GM18907 (cell line): ENCODE data around the gene GFOD2.
A peak's percentile ranks its signal among the peaks of the same experiment; 100 is the strongest.

Source experiments
- ATAC-seq: cut with Tn5 transposase; IDR thresholded peaks from one replicate; pipeline ENCODE4 v1.9.1; 2021; ENCODE audit warnings: mild to moderate bottlenecking, moderate library complexity; ENCODE audit not compliant: unreplicated experiment

Gene GFOD2

DNA sequence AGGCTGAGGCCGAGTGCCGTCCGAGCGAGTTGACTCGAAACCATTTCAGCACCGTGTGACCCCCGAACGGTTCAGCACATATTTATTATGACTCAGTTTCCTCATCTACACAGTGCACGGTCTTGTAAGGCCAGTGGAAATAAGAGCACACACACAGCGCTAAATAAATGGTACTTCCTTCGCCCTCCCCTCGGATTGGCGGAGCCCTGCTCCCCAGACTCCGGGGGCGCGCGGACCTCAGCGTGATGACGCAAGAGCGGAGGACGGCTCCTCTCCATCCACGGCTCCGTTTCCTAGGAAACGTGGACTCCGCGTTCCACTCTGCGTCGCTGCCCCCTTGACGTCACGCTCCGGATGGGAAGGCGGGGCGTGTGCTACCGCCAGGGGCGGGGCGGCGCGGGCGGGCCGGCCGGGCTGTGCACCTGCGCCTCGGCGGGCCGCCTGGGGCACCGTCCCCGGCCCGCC, 58.5 kb downstream of the GFOD2 start, which contains the start of gene PARD6A:
PARD6A (plus strand) TSS at position 397 of the 465 bp plus-strand sequence. CDS start 79 bp downstream, outside the sequence.
- ATAC-seq: peak; percentile 75

- peak; percentile 58 for ATAC-seq
Measured at GRCh38 chr16:67659675-67660563, 59.2 kb downstream of the GFOD2 start, which contains the start of gene ACD. Gene ACD (minus strand): TSS chr16:67660260. CDS start chr16:67660220, 40 bp downstream.

GRCh38 chr16:67658849-67659674, 60.1 kb downstream of the GFOD2 start:
- ATAC-seq: no peak

GRCh38 chr16:67657751-67658518, 61.2 kb downstream of the GFOD2 start:
- ATAC-seq: no peak

DNA sequence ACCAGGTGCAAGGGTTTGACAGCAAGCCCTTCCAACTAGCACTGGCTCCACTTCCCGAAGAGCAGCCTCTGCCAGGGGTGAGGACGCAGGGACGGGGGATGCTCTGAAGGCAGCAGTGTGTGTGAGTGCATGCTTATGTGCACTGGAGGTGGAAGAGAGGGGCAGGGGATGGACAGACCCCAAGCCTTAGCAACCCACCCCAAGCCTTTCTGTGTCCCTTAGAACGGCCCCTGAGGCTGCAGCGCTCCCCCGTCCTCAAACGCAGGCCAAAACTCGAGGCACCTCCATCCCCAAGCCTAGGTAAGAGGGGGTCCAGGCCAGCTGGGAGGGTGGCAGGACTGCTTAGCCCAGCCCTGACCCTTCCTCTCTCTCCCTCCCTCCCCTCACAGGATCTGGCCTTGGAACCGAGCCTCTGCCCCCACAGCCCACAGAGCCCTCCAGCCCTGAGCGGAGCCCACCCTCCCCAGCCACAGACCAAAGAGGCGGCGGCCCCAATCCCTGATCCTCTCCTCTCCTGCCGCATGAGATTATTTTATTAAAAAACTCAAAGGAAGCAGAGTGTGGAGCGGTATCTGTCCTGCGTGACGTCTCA, 62.0 kb downstream of the GFOD2 start:
- ATAC-seq: no peak

DNA sequence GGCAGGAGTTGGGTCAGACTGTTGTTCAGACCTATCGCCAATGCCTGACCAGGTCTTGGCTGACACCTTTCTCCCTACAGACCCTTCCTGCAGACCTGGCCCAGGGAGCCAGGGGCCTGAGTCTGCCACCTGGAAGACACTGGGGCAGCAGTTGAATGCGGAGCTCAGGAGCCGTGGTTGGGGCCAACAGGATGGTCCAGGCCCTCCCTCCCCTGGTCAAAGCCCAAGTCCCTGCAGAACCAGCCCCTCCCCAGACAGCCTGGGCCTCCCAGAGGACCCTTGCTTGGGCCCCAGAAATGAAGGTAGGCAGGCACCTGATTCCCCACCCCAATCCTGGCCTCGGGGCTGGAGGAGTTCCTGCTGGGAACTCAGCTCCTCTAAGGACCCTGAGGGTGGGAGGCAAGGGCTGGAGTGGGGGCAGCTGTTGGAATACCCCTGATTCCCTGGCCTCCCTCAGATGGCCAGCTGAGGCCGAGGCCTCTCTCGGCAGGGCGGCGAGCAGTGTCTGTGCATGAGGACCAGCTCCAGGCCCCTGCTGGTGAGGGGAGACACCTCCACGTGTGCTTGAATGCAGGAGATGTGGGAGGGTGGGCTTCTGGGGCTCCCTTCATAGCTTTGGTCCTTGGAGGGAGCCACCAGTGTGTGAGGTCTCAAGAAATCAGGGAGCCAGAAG, 62.6 kb downstream of the GFOD2 start:
- no peak for ATAC-seq

GRCh38 chr16:67655363-67655762, 63.8 kb downstream of the GFOD2 start:
- ATAC-seq: no peak

- no peak for ATAC-seq
Measured at GRCh38 chr16:67654403-67654911, 64.7 kb downstream of the GFOD2 start.

- no peak for ATAC-seq
Measured at GRCh38 chr16:67653789-67654402, 65.2 kb downstream of the GFOD2 start.

GRCh38 chr16:67653128-67653788, 65.9 kb downstream of the GFOD2 start:
- ATAC-seq: no peak

DNA sequence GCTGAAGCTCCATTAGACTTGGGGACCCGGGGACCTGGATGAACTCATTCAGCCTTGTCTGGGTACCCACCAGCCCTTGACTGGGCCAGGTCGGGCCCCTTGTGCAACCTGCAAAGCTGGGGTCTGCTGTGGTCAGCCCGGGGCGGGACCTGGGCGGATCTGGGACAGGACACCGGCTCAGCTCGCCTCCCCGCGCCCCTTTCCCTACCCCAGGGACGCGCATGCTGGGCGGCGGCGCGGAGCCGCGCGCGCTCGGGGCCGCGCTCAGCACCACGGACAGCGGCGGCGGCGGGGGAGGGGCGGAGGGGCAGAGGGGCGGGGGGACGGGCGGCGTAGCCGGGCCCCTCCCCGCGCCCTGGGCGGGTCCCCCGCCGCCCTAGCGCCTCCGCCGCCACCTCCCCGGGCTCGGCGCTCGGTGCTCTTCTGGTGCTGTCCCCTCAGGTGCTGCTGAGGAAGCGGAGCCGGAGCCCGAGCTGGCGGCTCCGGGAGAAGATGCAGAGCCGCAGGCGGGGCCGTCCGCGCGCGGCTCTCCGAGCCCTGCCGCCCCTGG, 66.5 kb downstream of the GFOD2 start:
- ATAC-seq: no peak

GRCh38 chr16:67651847-67652246, 67.3 kb downstream of the GFOD2 start:
- ATAC-seq: no peak

DNA sequence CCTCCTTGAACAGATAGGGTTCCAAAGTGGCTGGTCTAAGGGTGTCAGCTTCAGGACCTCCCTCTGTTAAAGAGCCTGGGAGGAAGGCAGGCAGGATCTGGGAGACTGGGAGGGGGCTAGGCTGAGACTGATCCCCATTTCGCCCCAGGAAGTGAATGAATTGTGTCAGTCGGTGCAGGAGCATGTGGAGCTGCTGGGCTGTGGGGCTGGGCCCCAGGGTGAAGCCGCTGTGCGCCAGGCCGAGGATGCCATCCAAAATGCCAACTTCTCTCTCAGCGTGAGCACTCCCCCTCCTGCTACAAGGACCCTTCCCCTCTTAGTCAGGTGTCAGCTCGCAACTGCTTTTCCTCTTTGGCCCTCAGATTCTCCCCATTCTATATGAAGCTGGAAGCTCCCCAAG, 68.1 kb downstream of the GFOD2 start:
- ATAC-seq: no peak

DNA sequence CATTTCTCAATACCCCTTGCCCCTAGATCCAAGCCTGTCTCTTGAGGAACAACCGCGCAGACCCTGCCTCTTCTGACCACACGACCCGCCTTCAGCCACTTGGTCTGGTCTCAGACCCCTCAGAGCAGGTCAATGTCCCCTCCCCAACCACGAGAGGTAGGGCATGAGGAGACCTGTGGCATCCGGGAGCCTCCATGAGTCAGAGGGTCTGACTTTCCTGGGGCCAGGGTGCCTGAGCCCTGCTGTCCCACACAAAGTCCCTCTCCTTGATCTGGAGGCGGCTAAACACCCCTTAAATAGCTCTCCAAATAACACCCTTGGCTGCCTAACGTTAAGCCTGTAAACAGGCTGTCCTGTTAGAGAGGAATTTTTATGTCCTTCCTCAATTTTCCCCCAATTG, 69.1 kb downstream of the GFOD2 start:
- ATAC-seq: no peak

GRCh38 chr16:67649494-67649931, 69.6 kb downstream of the GFOD2 start:
- ATAC-seq: no peak

- ATAC-seq: no peak
Measured at GRCh38 chr16:67648764-67649407, 70.2 kb downstream of the GFOD2 start.

DNA sequence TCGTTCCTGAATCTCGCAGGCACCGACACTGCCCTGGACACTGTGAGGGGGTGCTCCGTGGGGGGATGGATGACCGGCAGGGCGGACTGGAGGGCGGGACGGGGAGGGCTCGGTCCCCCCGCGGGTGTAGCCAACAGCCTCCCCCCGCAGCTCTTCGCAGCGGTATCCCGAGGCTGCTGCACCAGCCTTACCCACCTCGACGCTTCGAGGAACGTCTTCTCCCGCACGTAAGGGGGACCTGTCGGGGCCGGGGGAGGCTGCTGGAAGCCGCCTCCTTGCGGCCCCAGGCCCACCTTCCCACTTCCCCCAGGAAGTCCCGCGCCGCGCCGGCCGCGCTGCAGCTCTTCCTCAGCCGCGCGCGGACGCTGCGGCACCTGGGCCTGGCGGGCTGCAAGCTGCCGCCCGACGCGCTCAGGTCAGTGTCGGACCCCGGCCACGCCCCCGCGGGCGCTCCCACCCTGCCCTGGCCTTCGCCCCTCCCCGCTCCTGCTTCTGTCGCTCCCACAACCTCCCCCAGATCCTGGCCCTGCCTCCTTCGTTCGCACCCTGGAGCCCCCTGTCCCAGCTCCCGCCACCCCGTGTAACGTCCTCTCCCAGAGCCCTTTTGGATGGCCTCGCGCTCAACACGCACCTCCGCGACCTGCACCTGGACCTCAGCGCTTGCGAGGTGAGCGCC, 70.9 kb downstream of the GFOD2 start:
- ATAC-seq: no peak
